Measurements from ENCODE around the gene MYCN.

The MYCN gene

GRCh38 chr2:15935189-15935588 is 5.2 kb upstream of the MYCN start:
- DNase-seq (ENCODE audit: insufficient read length) (no peak), FAIRE-seq (no peak)
- TF ChIP-seq POLR2A (IDR thresholded peaks at IDR 0.05; ENCODE audit: low read depth, low read length): no peak
- TF ChIP-seq POLR2AphosphoS5 (IDR thresholded peaks at IDR 0.05; ENCODE audit: low read depth, low read length): no peak
- TF ChIP-seq TAF1 (IDR thresholded peaks at IDR 0.05; ENCODE audit: borderline replicate concordance, low read depth, low read length): no peak

- no peak for DNase-seq (ENCODE audit: insufficient read length)
- no peak for FAIRE-seq
- TF ChIP-seq TAF1 (IDR thresholded peaks at IDR 0.05; ENCODE audit: borderline replicate concordance, low read depth, low read length) (no peak), POLR2AphosphoS5 (IDR thresholded peaks at IDR 0.05; ENCODE audit: low read depth, low read length) (no peak), POLR2A (IDR thresholded peaks at IDR 0.05; ENCODE audit: low read depth, low read length) (no peak)
Observed at GRCh38 chr2:15935675-15936074, 4.7 kb upstream of the MYCN start.

- TF ChIP-seq TAF1 (IDR thresholded peaks at IDR 0.05; ENCODE audit: borderline replicate concordance, low read depth, low read length): no peak
- no peak for TF ChIP-seq POLR2AphosphoS5 (IDR thresholded peaks at IDR 0.05; ENCODE audit: low read depth, low read length)
- no peak for TF ChIP-seq POLR2A (IDR thresholded peaks at IDR 0.05; ENCODE audit: low read depth, low read length)
- FAIRE-seq (no peak), DNase-seq (ENCODE audit: insufficient read length) (no peak)
Observed at GRCh38 chr2:15936277-15937104, 3.9 kb upstream of the MYCN start.

DNA sequence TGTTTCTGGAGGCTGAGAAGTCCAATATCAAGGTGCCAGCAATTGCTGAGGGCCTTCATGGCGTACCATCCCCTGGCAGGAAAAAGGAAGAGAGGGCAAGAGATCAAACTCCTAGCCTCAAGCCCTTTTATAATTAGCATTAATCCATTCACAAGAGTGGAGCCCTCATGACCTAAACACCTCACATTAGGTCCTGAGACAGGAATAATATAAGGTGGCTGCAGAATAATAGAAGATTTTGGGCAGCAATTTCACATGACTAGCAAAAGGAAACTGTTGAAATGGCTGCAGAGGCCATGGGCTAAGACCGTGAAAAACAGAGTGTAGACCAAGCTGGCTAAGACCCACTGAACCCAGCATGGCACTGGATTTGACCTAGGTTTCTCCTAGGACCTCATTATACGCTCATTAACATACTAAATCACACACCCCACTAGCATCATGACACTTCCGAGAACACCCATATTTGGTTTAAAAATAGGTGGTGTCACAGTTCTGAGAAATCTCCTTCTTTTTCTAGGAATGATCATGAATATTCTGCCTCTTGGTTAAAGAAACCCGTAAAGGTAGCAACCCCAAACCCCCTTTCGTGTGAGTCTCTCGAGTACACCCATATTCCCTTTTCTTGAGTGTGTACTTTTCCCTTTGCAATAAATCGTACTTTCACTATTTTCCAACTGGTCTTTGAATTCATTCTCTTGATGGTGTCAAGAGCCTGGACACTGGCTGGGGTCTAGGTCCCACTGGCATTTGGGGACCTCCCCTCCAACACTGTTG is 3.1 kb upstream of the MYCN start:
- FAIRE-seq (no peak), DNase-seq (ENCODE audit: insufficient read length) (no peak)
- TF ChIP-seq TAF1 (IDR thresholded peaks at IDR 0.05; ENCODE audit: borderline replicate concordance, low read depth, low read length): no peak

GRCh38 chr2:15937882-15938802 is 2.2 kb upstream of the MYCN start:
- no peak for DNase-seq (ENCODE audit: insufficient read length)
- TF ChIP-seq POLR2A (IDR thresholded peaks at IDR 0.05; ENCODE audit: low read depth, low read length): no peak
- TF ChIP-seq TAF1 (IDR thresholded peaks at IDR 0.05; ENCODE audit: borderline replicate concordance, low read depth, low read length): no peak
- TF ChIP-seq POLR2AphosphoS5 (IDR thresholded peaks at IDR 0.05; ENCODE audit: low read depth, low read length): no peak

DNA sequence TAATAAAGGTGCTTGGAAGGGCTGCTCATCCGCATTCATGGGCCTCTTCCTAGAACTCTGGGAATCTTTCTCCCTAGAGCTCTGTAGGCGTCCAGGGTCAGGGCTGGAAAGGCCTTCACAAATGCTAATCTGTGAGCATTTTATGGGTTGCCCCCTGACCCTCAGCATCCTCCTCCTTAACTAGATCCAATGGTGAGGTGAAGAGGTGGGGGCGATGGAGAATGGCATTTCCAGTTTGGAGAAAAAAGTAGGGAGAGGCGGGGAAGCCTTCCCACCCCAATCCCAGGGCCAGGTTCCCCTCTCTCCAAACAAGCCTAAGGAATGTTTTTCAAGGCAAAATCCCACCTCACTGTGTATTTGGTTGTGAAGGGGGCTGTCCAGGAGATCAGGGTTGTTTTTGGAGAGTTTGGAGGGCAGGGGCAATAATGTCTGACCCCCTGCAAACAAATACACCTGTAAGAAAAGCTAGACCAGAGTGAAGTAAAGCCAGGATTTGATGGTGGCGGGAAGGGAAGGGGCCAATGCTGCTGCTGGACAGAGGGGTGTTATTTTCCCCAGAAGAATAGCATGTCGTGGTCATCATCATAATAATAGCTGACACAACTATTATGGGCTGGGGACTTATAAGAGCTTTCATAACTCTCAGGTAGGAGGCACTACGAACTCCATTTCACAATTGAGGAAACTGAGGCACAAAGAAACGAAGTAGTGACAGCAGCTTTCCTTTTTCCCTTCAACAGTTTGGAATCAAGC is 1.4 kb upstream of the MYCN start:
- FAIRE-seq: no peak

More at GRCh38 chr2:15937882-15938802, 2.2 kb upstream of the MYCN start:
- FAIRE-seq: no peak

DNA sequence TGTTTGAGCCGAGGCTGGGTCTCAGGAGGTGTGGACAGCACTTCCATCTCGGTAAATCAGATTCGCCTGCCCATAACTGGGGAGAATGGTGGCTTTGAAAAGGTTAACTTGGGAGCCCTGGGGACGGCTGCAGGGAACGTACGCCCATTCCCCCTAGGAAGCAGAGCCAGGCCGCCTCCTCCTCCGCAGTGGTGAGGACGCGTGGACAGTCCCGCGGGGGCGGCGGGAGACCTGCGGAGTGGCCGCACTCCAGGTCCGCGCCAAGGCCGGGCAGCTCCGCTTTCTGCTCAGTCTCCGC is 845 bp upstream of the MYCN start:
- DNase-seq (ENCODE audit: insufficient read length) (peak; percentile 52), FAIRE-seq (no peak)

More for the DNA sequence above, 1.4 kb upstream of the MYCN start:
- DNase-seq (ENCODE audit: insufficient read length): no peak
- TF ChIP-seq TAF1 (IDR thresholded peaks at IDR 0.05; ENCODE audit: borderline replicate concordance, low read depth, low read length) (no peak), POLR2AphosphoS5 (IDR thresholded peaks at IDR 0.05; ENCODE audit: low read depth, low read length) (no peak), POLR2A (IDR thresholded peaks at IDR 0.05; ENCODE audit: low read depth, low read length) (no peak)

GRCh38 chr2:15940661-15941480 is 521 bp downstream of the MYCN start:
- FAIRE-seq (no peak), DNase-seq (ENCODE audit: insufficient read length) (peak; percentile 14)
- TF ChIP-seq POLR2A (IDR thresholded peaks at IDR 0.05; ENCODE audit: low read depth, low read length) (no peak), TAF1 (IDR thresholded peaks at IDR 0.05; ENCODE audit: borderline replicate concordance, low read depth, low read length) (no peak), POLR2AphosphoS5 (IDR thresholded peaks at IDR 0.05; ENCODE audit: low read depth, low read length) (no peak)

More for the DNA sequence above, 845 bp upstream of the MYCN start:
- TF ChIP-seq POLR2A (IDR thresholded peaks at IDR 0.05; ENCODE audit: low read depth, low read length) (no peak), POLR2AphosphoS5 (IDR thresholded peaks at IDR 0.05; ENCODE audit: low read depth, low read length) (no peak), TAF1 (IDR thresholded peaks at IDR 0.05; ENCODE audit: borderline replicate concordance, low read depth, low read length) (no peak)

DNA sequence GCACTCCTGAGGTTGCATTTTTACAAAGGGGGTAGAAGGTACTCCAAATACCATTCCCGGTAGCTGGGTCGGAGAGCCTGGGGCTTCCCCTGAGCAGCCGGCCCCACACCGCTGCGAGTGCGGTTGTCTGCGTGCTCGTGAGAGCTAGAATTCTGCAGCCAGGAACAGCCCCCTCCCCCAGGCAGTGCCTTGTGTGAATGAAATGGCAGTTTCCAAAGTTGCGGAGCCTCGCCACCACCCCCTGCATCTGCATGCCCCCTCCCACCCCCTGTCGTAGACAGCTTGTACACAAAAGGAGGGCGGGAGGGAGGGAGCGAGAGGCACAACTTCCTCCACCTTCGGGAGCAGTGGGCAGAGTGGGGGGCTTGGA is 1.1 kb downstream of the MYCN start:
- FAIRE-seq: no peak
- TF ChIP-seq TAF1 (IDR thresholded peaks at IDR 0.05; ENCODE audit: borderline replicate concordance, low read depth, low read length) (no peak), POLR2A (IDR thresholded peaks at IDR 0.05; ENCODE audit: low read depth, low read length) (no peak), POLR2AphosphoS5 (IDR thresholded peaks at IDR 0.05; ENCODE audit: low read depth, low read length) (no peak)
- DNase-seq (ENCODE audit: insufficient read length): peak; percentile 13

Data from GM12892 (cell line).